Stimulated activated CD4-positive, alpha-beta T cell treated with anti-CD3 and anti-CD28 coated beads, Interleukin-12 subunit alpha, Interleukin-12 subunit beta, amount 100 ng/mL, for 48 hours (primary cell): ENCODE results near the gene SMDT1.
A peak's percentile ranks its signal among the peaks of the same experiment; 100 is the strongest.
"Not testable (repeated sequence)": the region's sequence is repeated elsewhere in the genome, so short reads cannot be mapped to it uniquely, and the experiment has no call there.

Source experiments
- DNase-seq, 3 donors: peaks; one replicate each; pipeline ENCODE4 v3.0.0-alpha.2; 2020; ENCODE audit warnings: low read depth in 2 of 3, low spot score in 1 of 3

The SMDT1 gene

DNA sequence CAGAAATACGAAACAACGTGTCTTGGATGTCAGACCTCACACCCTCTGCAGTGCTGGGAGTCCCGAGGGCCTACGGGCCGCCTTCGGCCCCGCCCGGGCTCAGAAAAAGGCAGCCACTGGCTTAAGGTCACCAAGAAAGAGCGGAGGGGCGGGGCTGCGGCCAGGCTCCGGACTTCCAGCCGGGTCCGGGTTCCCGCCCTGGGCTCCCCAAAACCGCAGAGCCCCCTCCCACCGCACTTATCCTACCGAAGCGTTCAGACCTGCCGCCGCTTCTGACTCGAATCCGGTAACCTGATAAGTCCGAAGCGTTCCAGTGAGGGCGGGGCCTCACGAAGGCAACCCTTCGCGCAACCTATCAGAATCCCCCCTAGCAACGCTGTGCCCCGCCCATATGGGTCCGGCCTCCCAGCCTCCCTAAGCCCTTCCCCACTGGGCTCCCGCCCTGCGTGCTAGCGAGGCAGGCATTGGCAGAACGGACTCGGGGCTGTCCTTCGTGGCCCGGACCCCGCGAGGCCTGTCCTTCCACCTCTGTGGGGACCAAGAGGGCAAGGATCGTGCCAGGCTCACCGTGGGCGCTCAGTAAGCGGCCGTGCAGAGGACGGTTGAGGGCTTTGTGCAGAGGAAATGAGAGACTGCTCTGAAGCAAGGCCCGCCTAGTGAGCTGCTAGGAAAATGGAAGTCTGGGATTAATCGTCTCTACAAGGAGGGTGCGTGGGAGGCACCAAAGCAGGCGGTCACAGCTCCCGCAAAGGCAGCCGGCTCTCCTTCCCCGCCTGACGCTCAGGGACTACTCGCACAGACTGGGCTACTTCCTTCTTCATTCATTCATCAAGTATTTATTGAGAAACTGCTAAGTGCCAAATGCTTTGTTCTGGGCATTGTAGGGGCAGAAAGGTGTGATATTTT, 8.7 kb upstream of the SMDT1 start, which contains the start of gene NAGA:
NAGA (minus strand) TSS at position 296 of the 906 bp plus-strand sequence. CDS start 515 bp downstream, outside the sequence.
- DNase-seq: peak; percentile 85 to 96 (median 90)

- not testable (repeated sequence) for DNase-seq
Measured at GRCh38 chr22:42071508-42071907, 8.0 kb upstream of the SMDT1 start.

DNA sequence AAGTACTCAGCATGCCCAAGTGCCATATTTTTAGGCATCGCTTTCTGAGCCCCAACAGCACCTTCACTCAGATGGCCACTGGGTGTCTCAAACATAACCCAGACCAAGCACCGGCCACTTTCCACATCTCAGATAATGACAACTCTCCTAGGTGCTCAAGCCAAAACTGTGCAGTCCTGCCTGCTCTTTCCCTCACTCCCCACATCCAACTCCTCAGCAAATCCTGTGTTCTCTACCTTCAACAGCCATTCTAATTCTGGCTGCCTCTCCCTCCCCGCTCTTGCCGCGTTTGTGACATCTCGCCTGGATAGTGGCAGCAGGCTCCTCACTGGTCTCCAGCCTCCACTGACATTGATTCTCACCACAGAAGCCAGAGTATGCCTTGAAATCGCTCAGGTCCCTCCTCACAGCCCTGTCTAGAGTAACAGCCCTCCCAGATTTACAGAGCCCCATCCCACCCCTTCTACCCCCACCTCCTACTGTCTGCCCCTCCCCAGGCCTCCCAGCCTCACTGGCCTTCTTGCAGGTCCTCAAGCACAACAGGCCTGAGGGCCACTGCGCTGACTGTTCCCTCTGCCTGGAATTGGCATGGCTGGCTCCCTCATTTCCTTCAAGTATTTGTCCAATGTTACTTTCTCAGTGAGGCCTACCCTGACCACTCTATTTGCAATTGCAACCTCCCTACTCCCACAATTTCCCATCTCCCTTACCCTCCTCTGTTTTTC, 6.7 kb upstream of the SMDT1 start:
- no peak for DNase-seq

DNA sequence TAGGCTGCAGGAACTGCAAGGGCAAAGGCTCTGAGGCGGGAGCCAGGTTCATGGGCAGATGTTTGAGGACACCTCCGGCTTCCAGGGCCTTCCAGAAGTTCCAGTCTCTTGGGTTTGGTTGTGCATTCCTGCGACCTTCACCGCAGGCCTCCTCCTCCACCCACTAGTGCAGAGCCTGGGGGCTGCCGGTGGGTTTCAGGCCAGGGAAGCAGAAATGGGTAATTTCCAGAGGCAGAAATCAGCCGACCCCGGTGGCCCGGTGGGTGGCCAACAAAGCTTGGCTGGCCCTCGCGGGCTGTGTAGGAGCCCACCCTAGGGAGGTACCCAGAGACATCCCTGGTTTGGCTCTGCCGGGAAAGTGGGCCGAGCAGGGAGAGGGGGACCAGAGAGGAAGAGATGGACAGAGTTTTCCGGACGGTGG, 5.9 kb upstream of the SMDT1 start:
- no peak for DNase-seq

GRCh38 chr22:42074132-42074811, 5.2 kb upstream of the SMDT1 start, which contains the start of gene PHETA2:
Gene PHETA2 (plus strand): TSS chr22:42074248. CDS start chr22:42077294, 3,046 bp downstream.
- peak in 2 of 3 donors; percentile 44 to 47 for DNase-seq

GRCh38 chr22:42074846-42075676, 4.4 kb upstream of the SMDT1 start:
- DNase-seq: no peak

- DNase-seq: no peak
Measured at GRCh38 chr22:42076764-42077485, 2.6 kb upstream of the SMDT1 start.

DNA sequence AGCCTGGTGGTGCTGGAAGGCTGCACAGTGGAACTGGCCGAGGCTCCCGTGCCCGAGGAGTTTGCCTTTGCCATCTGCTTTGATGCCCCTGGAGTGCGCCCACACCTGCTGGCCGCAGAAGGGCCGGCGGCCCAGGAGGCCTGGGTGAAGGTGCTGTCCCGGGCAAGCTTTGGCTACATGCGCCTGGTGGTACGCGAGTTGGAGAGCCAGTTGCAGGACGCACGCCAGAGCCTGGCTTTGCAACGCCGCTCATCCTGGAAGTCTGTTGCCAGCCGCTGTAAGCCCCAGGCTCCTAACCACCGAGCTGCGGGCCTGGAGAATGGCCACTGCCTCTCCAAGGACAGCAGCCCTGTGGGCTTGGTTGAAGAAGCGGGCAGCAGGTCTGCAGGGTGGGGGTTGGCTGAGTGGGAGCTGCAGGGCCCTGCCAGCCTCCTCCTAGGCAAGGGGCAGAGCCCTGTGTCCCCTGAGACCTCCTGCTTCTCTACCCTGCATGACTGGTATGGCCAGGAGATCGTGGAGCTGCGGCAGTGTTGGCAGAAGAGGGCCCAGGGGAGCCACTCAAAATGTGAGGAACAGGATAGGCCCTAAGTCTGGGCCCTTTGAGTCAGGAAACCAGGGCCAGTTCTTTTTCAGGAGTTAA, 1.9 kb upstream of the SMDT1 start:
- DNase-seq: no peak

DNA sequence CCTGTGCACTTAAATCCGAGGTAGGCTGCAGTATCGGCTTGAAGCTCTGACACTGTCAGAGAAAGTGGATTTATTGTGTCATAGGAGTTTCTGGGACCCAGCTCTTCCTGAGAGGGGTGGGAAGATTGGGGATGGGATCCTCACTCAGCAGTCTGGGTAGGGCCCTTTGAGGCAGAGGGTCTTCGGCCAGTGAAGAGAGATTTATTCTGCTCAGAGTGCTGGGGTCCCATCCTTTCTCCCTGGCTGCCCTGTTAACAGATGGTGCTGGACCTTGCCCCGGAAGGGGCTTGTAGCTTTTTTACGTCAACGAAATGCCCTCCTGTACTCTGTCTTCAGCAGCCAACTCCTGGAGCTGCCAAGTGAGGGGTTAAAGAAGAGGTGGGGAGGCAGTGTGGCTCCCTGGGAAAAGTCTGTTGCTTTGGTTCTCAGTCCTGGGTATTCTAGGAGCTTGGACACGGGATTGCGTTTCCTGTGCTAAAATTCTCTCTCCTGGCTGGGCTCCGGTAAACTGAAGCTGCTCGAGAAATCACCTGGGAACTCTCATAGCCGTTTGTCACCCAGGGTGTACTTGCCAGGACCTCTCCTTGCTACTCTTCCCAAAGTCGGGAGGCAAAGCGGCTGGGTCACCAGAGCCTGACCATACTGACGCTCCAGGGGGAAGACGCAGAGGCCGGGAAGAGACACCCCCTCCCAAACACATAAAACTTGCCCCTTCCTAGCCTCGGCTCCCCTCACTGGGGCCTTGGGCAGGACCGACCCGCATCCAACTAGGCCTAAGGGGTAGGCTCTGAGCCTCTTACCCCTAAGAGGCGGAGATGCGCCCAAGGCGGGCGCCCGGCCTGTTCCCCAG, 806 bp upstream of the SMDT1 start:
- no peak for DNase-seq

DNA sequence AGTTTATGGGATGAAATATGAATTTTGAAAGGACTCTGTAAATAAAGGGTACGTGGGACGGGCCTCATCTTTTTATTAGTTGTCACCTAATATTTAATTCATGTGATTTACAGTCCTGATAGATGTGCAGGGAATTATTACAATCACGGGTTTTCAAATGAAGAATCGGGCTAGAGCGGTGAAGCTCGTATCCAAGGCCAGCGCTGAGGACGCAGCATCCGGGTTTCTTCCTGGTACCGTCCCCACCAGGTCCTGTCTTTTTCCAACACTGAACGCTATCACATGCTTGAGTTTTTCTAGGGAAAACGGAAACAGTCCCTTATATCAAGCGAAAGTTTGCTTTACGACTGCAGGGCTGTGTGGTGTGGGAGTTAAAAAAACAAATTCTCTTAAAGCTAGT, 787 bp downstream of the SMDT1 start:
- DNase-seq: no peak

DNA sequence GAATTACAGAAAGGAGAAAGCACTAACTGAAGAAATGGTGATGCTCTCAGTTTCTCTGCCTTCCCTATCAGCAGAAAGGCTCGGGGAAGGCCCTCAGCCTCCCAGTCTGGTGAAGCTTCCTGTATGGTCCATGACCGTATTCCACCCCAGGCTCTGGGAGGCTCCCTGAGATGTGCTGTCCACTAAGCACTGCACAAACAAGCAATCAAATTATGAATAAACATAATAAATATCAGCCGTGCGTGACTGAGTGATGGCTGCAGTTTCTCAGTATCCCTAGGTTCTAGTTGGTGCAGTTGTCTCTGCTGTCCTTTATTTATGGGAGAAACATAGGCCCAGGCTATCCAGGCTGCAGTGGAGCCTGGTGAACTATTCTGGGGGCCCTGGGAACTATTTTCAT, 3.6 kb downstream of the SMDT1 start:
- DNase-seq: no peak

- DNase-seq: no peak
Measured at GRCh38 chr22:42084874-42085273, 5.4 kb downstream of the SMDT1 start.

GRCh38 chr22:42086051-42086450, 6.6 kb downstream of the SMDT1 start:
- DNase-seq: no peak

DNA sequence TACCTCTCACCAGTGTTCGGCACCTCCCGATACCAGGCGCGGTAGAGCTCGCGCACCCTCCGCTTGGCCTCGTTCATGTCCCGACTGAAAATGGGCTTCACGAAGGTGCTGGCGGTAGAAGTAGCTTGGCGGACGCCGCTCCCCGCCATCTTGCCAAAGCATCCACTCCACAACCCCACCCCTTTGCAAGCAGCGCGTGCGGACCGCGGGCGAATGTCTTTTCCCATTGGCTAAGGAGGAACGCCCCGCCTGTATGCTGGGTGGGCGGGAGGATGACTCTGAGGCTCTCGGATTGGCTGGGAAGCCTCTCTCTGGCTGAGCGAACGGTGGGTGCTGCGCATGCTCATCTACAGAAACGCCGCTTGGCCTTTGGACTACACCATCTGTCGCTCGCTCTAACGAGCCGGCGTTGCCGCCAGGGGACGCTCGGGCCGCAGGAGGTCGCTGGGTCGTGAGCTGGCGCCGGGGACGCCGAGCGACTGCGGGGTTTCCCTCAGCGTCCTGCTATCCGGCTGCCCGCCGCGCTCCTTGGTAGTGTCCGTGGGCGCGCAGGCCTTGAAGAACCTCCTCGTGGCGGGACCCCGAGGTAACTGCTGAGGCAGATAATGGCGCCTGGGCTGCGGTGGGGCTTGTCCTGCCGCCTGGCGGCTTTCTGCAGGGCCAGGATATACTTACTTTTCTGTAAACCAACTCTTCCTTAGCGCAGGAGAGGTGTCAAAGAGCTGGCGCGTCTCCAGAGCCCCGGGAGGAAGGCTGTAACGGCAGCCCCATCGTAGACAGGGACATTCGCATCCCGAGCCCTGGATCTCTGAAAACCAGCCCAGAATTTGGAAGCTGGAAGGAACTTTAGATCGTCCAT, 11.3 kb downstream of the SMDT1 start, which contains the start of gene NDUFA6:
NDUFA6 (minus strand) TSS at position 177 of the 859 bp plus-strand sequence; CDS start at position 149, 28 bp downstream.
- peak; percentile 95 to 98 (median 98) for DNase-seq

DNA sequence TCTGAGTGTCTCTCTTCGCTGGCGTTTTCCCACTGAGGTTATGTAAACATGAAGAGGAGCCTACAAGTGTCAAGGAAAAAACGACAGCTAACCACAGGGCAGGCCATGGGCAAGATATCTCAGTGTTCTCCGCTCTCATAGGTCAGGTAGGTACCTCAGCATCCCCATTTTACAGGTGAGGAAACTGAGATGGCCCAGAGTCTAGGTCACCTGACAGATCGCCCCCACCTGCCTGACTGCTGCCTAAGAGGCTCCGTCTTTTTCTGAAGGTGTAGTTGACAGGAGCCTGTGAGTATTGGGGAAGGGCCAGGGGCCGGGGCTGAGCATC, 11.9 kb downstream of the SMDT1 start:
- DNase-seq: no peak

DNA sequence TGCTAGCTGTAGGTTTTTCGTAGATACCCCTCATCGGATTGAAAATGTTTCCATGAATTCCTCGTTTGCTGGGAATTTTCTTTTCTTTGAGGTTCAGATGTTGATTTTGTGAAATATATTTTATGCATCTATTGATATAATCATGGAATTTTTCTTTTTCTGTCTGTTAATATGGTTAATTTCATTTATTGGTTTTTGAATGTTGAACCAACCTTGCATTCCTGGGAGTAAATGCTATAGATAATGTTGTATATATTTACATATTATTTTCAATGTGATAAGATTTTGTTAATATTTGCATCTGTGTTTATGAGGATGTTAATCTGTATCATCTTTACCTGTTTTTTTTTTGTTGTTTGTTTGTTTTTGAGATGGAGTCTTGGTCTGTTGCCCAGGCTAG, 21.7 kb downstream of the SMDT1 start:
- no peak for DNase-seq

DNA sequence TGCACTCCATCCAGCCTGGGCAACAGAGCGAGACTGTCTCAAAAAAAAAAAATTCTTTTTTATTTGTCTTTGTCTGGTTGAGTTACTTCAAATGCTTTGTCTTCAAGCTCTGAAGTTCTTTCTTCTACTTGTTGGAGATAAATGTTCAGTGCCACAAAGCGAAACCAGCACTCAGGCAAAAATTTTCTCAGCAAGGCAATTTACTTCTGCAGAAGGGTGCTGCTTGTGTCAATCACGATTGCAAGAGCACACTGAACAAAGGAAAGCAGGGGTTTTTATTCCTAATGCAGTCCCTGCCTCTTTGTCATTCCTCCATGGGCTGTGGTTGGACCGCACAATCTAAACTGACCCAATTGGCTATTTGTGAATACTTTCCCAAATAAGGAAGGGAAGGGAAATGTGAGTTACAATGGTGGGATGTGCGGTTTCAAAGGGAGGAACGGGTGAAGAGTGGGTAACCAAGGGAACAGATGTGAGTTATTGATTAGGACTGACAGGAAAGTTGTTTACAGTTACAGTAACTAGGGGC, 24.9 kb downstream of the SMDT1 start:
- not testable (repeated sequence) for DNase-seq
